SU-DHL-6 (cell line): ENCODE measurements around the gene ALK.

Experiments
- H2AFZ ChIP-seq: fragments of 200-600 bp; sonication (generic); 2 replicates; pipeline ENCODE4 v1.6.1; 2014; ENCODE audit warnings: low read depth, mild to moderate bottlenecking, moderate library complexity, mixed read lengths, antibody characterized with exemption, low read length; ENCODE audit not compliant: severe bottlenecking
- H3F3A ChIP-seq: fragments of 200-600 bp; shearing (Covaris generic); 2 replicates; pipeline ENCODE4 v1.6.0; 2016; ENCODE audit warnings: antibody characterized with exemption, mild to moderate bottlenecking; ENCODE audit not compliant: insufficient read depth
- H3K27ac ChIP-seq: fragments of 200-600 bp; sonication (generic); 2 replicates; pipeline ENCODE4 v1.5.1; 2016; ENCODE audit warnings: low read depth, mild to moderate bottlenecking, low read length, moderate library complexity, mixed read lengths
- H3K27me3 ChIP-seq: fragments of 200-600 bp; sonication (generic), shearing (Covaris generic); 2 replicates; pipeline ENCODE4 v1.6.0; 2014; ENCODE audit warnings: mild to moderate bottlenecking, low read length
- H3K36me3 ChIP-seq: fragments of 200-600 bp; sonication (generic); 2 replicates; pipeline ENCODE4 v1.6.1; 2014; ENCODE audit warnings: mild to moderate bottlenecking, low read length, mixed read lengths
- H3K4me2 ChIP-seq: fragments of 300-600, 200-600 bp; shearing (Covaris generic), sonication (generic); 2 replicates; pipeline ENCODE4 v1.6.0; 2014; ENCODE audit warnings: low read length, low read depth, mild to moderate bottlenecking; ENCODE audit not compliant: poor library complexity, severe bottlenecking
- H3K4me3 ChIP-seq: fragments of 200-600 bp; sonication (generic); 2 replicates; pipeline ENCODE4 v1.5.1; 2014; ENCODE audit warnings: antibody characterized with exemption, low read length, mild to moderate bottlenecking, mixed read lengths; ENCODE audit not compliant: insufficient read depth, poor library complexity, severe bottlenecking
- H3K79me2 ChIP-seq: fragments of 200-600 bp; sonication (generic); 2 replicates; pipeline ENCODE4 v1.6.1; 2014; ENCODE audit warnings: mild to moderate bottlenecking, low read length, moderate library complexity; ENCODE audit not compliant: insufficient read depth
- H3K9ac ChIP-seq: fragments of 200-600 bp; sonication (generic); 2 replicates; pipeline ENCODE4 v1.7.0; 2014; ENCODE audit warnings: mild to moderate bottlenecking, low read length
- H3K9me2 ChIP-seq: fragments of 200-600 bp; sonication (generic); replicated peaks from 2 replicates; pipeline ENCODE4 v1.6.1; 2014; ENCODE audit warnings: low read length; ENCODE audit not compliant: insufficient read depth
- H3K9me3 ChIP-seq: fragments of 200-600 bp; sonication (generic); 2 replicates; pipeline ENCODE4 v1.6.1; 2014; ENCODE audit warnings: low read length, mixed read lengths; ENCODE audit not compliant: insufficient read depth
- H4K20me1 ChIP-seq: fragments of 200-600 bp; sonication (generic); 2 replicates; pipeline ENCODE4 v1.6.1; 2014; ENCODE audit warnings: low read depth, mild to moderate bottlenecking, antibody characterized with exemption, low read length, moderate library complexity, mixed read lengths
- EZH2phosphoT487 ChIP-seq: fragments of 200-600 bp; sonication (generic), shearing (Covaris generic); conservative IDR thresholded peaks from 2 replicates; pipeline ENCODE4 v1.6.1; 2018; ENCODE audit warnings: mild to moderate bottlenecking, antibody characterized with exemption, low read length, moderate library complexity, mixed read lengths
- TF ChIP-seq, protein P1 (sequence below): fragments of 200-600 bp; sonication (generic); IDR thresholded peaks from one replicate; pipeline ENCODE4 v1.5.1; 2017; ENCODE audit warnings: antibody characterized with exemption, mild to moderate bottlenecking, low read length, moderate library complexity; ENCODE audit not compliant: insufficient read depth, poor library complexity, severe bottlenecking

Gene ALK

DNA sequence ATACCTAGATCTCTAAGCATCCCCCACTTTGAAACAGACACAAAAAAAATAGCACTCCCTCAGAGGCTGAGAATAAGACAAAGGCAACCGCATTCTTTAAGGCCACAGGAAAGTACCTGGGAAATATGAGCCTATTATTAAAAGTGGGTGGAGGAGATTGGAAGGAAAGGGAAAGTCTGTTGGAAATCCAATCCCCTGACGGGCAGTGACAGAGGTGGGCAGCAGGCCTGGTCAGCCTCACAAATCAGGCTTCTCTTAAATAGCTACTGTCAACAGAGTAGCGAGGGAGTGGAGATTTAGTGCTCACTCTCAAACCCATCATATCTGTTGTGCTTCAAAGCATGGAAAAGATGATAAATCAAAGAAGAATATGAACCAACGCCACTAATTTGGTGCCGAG is 324.4 kb downstream of the ALK start:
- TF ChIP-seq, protein P1, sequence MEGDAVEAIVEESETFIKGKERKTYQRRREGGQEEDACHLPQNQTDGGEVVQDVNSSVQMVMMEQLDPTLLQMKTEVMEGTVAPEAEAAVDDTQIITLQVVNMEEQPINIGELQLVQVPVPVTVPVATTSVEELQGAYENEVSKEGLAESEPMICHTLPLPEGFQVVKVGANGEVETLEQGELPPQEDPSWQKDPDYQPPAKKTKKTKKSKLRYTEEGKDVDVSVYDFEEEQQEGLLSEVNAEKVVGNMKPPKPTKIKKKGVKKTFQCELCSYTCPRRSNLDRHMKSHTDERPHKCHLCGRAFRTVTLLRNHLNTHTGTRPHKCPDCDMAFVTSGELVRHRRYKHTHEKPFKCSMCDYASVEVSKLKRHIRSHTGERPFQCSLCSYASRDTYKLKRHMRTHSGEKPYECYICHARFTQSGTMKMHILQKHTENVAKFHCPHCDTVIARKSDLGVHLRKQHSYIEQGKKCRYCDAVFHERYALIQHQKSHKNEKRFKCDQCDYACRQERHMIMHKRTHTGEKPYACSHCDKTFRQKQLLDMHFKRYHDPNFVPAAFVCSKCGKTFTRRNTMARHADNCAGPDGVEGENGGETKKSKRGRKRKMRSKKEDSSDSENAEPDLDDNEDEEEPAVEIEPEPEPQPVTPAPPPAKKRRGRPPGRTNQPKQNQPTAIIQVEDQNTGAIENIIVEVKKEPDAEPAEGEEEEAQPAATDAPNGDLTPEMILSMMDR = no peak
- TF ChIP-seq EZH2phosphoT487 = no peak
- H3K27me3 ChIP-seq = no peaks in the 10 kb centered on the region
- no peaks in the 10 kb centered on the region for H3F3A ChIP-seq
- H4K20me1 ChIP-seq = no peaks in the 10 kb centered on the region
- H3K9me3 ChIP-seq = no peaks in the 10 kb centered on the region
- H2AFZ ChIP-seq = no peak overlapping the region
- H3K36me3 ChIP-seq = no peaks in the 10 kb centered on the region
- H3K4me2 ChIP-seq = no peak overlapping the region
- no peak overlapping the region for H3K4me3 ChIP-seq
- no peak overlapping the region for H3K27ac ChIP-seq
- no peaks in the 10 kb centered on the region for H3K9me2 ChIP-seq
- H3K9ac ChIP-seq = no peak overlapping the region
- H3K79me2 ChIP-seq = no peaks in the 10 kb centered on the region

DNA sequence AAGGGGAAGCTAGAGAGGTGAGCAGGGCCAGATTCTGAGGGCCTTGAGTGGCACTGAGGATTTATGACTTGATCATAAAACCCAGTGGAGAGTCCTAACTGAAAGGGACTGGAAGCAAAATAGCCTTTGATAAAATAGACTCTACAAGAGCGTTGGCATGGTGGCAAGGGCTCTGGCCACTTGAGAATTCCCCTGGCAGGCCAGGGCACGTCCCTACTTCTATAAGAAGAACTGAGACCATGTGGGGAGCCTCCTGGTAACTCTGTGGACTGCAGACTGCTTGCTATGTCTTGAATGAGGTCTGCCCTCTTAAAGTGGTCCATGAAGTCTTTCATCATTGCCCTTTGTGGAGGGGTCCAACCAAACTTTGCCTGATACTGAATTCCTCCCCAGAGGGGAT is 324.8 kb downstream of the ALK start:
- Histone ChIP-seq H3K27me3 (no peaks in the 10 kb centered on the region), H3K27ac (no peak overlapping the region), H3K9me3 (no peaks in the 10 kb centered on the region), H3K9ac (no peak overlapping the region), H3F3A (no peaks in the 10 kb centered on the region), H4K20me1 (no peaks in the 10 kb centered on the region), H3K79me2 (no peaks in the 10 kb centered on the region), H3K4me3 (no peak overlapping the region), H2AFZ (no peak overlapping the region), H3K36me3 (no peaks in the 10 kb centered on the region), H3K9me2 (no peaks in the 10 kb centered on the region), H3K4me2 (no peak overlapping the region)
- TF ChIP-seq, protein P1 = no peak
- no peak for TF ChIP-seq EZH2phosphoT487

DNA sequence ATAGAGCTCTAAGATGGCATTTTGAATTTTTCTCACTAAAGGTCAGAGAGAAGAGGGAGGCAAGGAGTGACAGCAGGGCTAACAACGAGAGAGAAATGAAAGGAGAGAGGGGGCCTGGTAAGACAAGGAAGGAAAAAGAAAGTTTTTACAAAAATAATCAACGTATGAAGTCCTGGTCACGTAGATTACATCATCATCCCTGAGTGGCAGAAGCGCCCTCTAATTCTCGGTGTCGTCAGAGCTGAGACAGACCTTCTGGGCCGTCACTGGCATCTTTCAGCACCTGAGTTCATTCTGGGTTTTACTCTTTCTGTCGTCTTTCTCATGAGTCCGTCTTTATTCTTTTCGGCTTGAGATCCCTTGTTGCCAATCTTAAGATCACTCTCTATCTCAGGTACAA is 329.8 kb downstream of the ALK start:
- no peak overlapping the region for H3K4me3 ChIP-seq
- no peaks in the 10 kb centered on the region for H3K9me3 ChIP-seq
- TF ChIP-seq, protein P1 = no peak
- no peak for TF ChIP-seq EZH2phosphoT487
- H2AFZ ChIP-seq = no peak overlapping the region
- H3F3A ChIP-seq = no peaks in the 10 kb centered on the region
- no peaks in the 10 kb centered on the region for H3K36me3 ChIP-seq
- H3K27me3 ChIP-seq = no peaks in the 10 kb centered on the region
- H4K20me1 ChIP-seq = no peaks in the 10 kb centered on the region
- no peak overlapping the region for H3K27ac ChIP-seq
- H3K79me2 ChIP-seq = no peaks in the 10 kb centered on the region
- H3K9ac ChIP-seq = no peak overlapping the region
- no peaks in the 10 kb centered on the region for H3K9me2 ChIP-seq
- no peak overlapping the region for H3K4me2 ChIP-seq
